Endothelial cell of umbilical vein (primary cell): Measurements from ENCODE around the gene POU2AF1. TPM values are rescaled to one million over a fixed set of nuclear protein-coding genes. Genes with fewer than 3 reads are reported as not detected.

Source experiments
- BruUV-seq: library from RNA; stranded (reverse); fragments of 400-500 nt; replicated peaks from 2 replicates; lab custom pipeline; 2021; lab: Mats Ljungman, UMichigan
- CTCF ChIA-PET: fragments of 300-600, 350-600 bp; sonication (Branson Sonifier 250); formaldehyde crosslinking; loops from one replicate; lab custom pipeline; 2021; ENCODE audit warnings: antibody characterized with exemption, inconsistent platforms; lab: Charles Lee
- POLR2A ChIA-PET: fragments of 300-600, 350-600 bp; sonication (Branson Sonifier 250); formaldehyde crosslinking; loops from one replicate; lab custom pipeline; 2021; ENCODE audit warnings: antibody characterized with exemption, inconsistent platforms; lab: Charles Lee
- DNase-seq: peaks from one replicate; pipeline ENCODE4 v3.0.0-alpha.2; 2011; ENCODE audit warnings: low read depth, low spot score
- FAIRE-seq: peaks from 2 replicates; lab custom pipeline; 2011; peaks lifted over from hg19 to GRCh38; lab: Jason Lieb, UNC
- H2AFZ ChIP-seq: 2 replicates; pipeline ENCODE4 v1.6.0; 2012; ENCODE audit warnings: low read depth, low read length, control low read depth, inconsistent platforms
- H3K27ac ChIP-seq: 2 replicates; pipeline ENCODE4 v1.5.1; 2011; ENCODE audit warnings: low read depth, mild to moderate bottlenecking, control low read depth, low read length, moderate library complexity; ENCODE audit not compliant: insufficient read depth
- H3K27me3 ChIP-seq, 2 experiments: 2 replicates each; pipeline versions ENCODE4 v1.6.0 to v1.6.1; 2011; ENCODE audit warnings: low read length in 2 of 2, mixed read lengths in 1 of 2; ENCODE audit not compliant: control insufficient read depth in 2 of 2, insufficient read depth in 2 of 2
- H3K36me3 ChIP-seq, 2 experiments: 2 replicates in 1 of 2; 3 replicates in 1 of 2; pipeline ENCODE4 v1.5.1; 2011; ENCODE audit warnings: low read length in 2 of 2, mild to moderate bottlenecking in 1 of 2, moderate library complexity in 1 of 2; ENCODE audit not compliant: control insufficient read depth in 2 of 2, insufficient read depth in 2 of 2; ENCODE audit errors: extremely low read depth in 1 of 2
- H3K4me1 ChIP-seq: 3 replicates; pipeline ENCODE4 v1.5.1; 2011; ENCODE audit warnings: mild to moderate bottlenecking, low read length; ENCODE audit not compliant: control insufficient read depth, insufficient read depth; ENCODE audit errors: extremely low read depth
- H3K4me2 ChIP-seq: 2 replicates; pipeline ENCODE4 v1.6.1; 2011; ENCODE audit warnings: low read length, control low read depth, mixed read lengths; ENCODE audit not compliant: insufficient read depth
- H3K4me3 ChIP-seq, 3 experiments: fragments of 200-600 bp in 1 of 3; sonication (generic), shearing (Covaris generic) in 1 of 3; replicated peaks in 1 of 3; 2 replicates each; pipeline ENCODE4 v1.5.1; 2011 to 2016; ENCODE audit warnings: control low read depth in 3 of 3, low read length in 3 of 3, mild to moderate bottlenecking in 2 of 3, inconsistent platforms in 1 of 3, low read depth in 1 of 3, moderate library complexity in 1 of 3; ENCODE audit not compliant: insufficient read depth in 1 of 3
- H3K79me2 ChIP-seq: 2 replicates; pipeline ENCODE4 v1.6.0; 2012; ENCODE audit warnings: low read length, inconsistent platforms; ENCODE audit not compliant: control insufficient read depth, insufficient read depth
- H3K9ac ChIP-seq: replicated peaks from 2 replicates; pipeline ENCODE3; 2011; ENCODE audit warnings: low read length, control low read depth; ENCODE audit not compliant: insufficient read depth; ENCODE audit errors: extremely low read depth
- H3K9me1 ChIP-seq: replicated peaks from 3 replicates; pipeline ENCODE4 v1.6.0; 2011; ENCODE audit warnings: mild to moderate bottlenecking, low read length; ENCODE audit not compliant: control insufficient read depth, insufficient read depth; ENCODE audit errors: extremely low read depth
- H3K9me3 ChIP-seq: replicated peaks from 2 replicates; pipeline ENCODE4 v1.5.1; 2012; ENCODE audit warnings: low read length, inconsistent platforms; ENCODE audit not compliant: control insufficient read depth, insufficient read depth
- H4K20me1 ChIP-seq: replicated peaks from 2 replicates; pipeline ENCODE3; 2011; ENCODE audit warnings: mild to moderate bottlenecking, low read length; ENCODE audit not compliant: control insufficient read depth, insufficient read depth; ENCODE audit errors: extremely low read depth
- CTCF ChIP-seq, 2 donors: IDR thresholded peaks; 1 replicate in 1 of 2; 2 replicates in 1 of 2; pipeline ENCODE4 v1.5.1; 2011; ENCODE audit warnings: low read length in 2 of 2, mild to moderate bottlenecking in 2 of 2, moderate library complexity in 2 of 2, control low read depth in 1 of 2, inconsistent platforms in 1 of 2, low read depth in 1 of 2; ENCODE audit not compliant: insufficient read depth in 1 of 2; ENCODE audit errors: extremely low read depth in 1 of 2
- EZH2 ChIP-seq: IDR thresholded peaks from 2 replicates; pipeline ENCODE4 v1.6.1; 2012; ENCODE audit warnings: borderline replicate concordance, low read depth, mild to moderate bottlenecking, moderate library complexity, low read length, inconsistent platforms; ENCODE audit not compliant: severe bottlenecking
- FOS ChIP-seq: IDR thresholded peaks from 2 replicates; pipeline ENCODE4 v1.6.1; 2011; ENCODE audit warnings: mild to moderate bottlenecking, low read length, moderate library complexity, borderline replicate concordance; ENCODE audit not compliant: insufficient read depth
- GATA2 ChIP-seq: IDR thresholded peaks from 2 replicates; pipeline ENCODE4 v1.7.0; 2011; ENCODE audit warnings: low read depth, mild to moderate bottlenecking, moderate library complexity, mixed read lengths, low read length; ENCODE audit not compliant: insufficient read length, insufficient read depth
- JUN ChIP-seq: IDR thresholded peaks from 2 replicates; pipeline ENCODE4 v1.6.1; 2011; ENCODE audit warnings: borderline replicate concordance, low read depth; ENCODE audit not compliant: insufficient read length, insufficient read depth
- MAX ChIP-seq: IDR thresholded peaks from 2 replicates; pipeline ENCODE4 v1.6.1; 2011; ENCODE audit not compliant: insufficient read depth, insufficient read length
- MYC ChIP-seq: IDR thresholded peaks from one replicate; pipeline ENCODE4 v1.6.1; 2011; ENCODE audit warnings: mild to moderate bottlenecking, low read depth, low read length
- POLR2A ChIP-seq: IDR thresholded peaks from 2 replicates; pipeline ENCODE4 v1.6.1; 2012; ENCODE audit warnings: low read depth, mild to moderate bottlenecking, control low read depth, low read length
- POLR2AphosphoS5 ChIP-seq: IDR thresholded peaks from 2 replicates; pipeline ENCODE4 v1.6.1; 2012; ENCODE audit warnings: low read depth, mild to moderate bottlenecking, control low read depth, low read length, moderate library complexity; ENCODE audit not compliant: insufficient read depth
- dilution Hi-C: fragments of 300-500 bp; cut with MboI; formaldehyde crosslinking; loops from one replicate; pipeline ENCODE4 v1.15.0; 2019; ENCODE audit warnings: low sequenced_read_pairs; ENCODE audit not compliant: extremely low pct_ligation_motif_present
- intact Hi-C: fragments of 100-400 bp; cut with micrococcal nuclease; formaldehyde crosslinking; loops from one replicate; pipeline ENCODE4 v1.10.0; 2022
- polyA plus RNA-seq, 4 experiments: library from polyadenylated mRNA; depleted of rRNA in 3 of 4; stranded (reverse) in 3 of 4; unstranded in 1 of 4; fragments of >200 nt; gene quantifications; 2 replicates each; pipeline versions ENCODE4 v1.2.1 to v1.2.3, GENCODE V29; 2011 to 2012; ENCODE audit warnings: missing spikeins in 1 of 4
- total RNA-seq: library from RNA; stranded (reverse); gene quantifications from 2 replicates; pipeline ENCODE4 v1.2.3, GENCODE V29; 2021

The POU2AF1 gene
- total and polyA plus RNA-seq, 2 donors (not counting 3 experiments of a cell fraction or from before 2014, with no cell fraction given), result not detected

GRCh38 chr11:111327908-111328624 lies 51.0 kb downstream of the POU2AF1 start:
- dilution Hi-C loops, result no loop called here
- CTCF ChIA-PET, result no interaction called here
- no TSS peak for BruUV-seq

More at GRCh38 chr11:111327908-111328624, 51.0 kb downstream of the POU2AF1 start:
- Histone ChIP-seq H2AFZ (no peak overlapping the region), H3K36me3 (no peaks in the 10 kb centered on the region), H3K79me2 (no peaks in the 10 kb centered on the region), H3K9me1 (no peaks in the 10 kb centered on the region), H3K4me2 (no peak overlapping the region), H4K20me1 (no peaks in the 10 kb centered on the region), H3K27ac (no peak overlapping the region), H3K9me3 (no peaks in the 10 kb centered on the region), H3K9ac (no peak overlapping the region), H3K4me3 (no peak overlapping the region), H3K4me1 (no peaks in the 10 kb centered on the region), H3K27me3 (no peaks in the 10 kb centered on the region)
- no peak for DNase-seq
- TF ChIP-seq POLR2A (no peak), MAX (no peak), JUN (no peak), POLR2AphosphoS5 (no peak), MYC (no peak), GATA2 (no peak), CTCF (IDR thresholded peaks at IDR 0.05; ENCODE audit: extremely low read depth in 1 of 2, insufficient read depth in 1 of 2, low read depth in 1 of 2, low read length in 2 of 2) (no peak), FOS (no peak), EZH2 (no peak)
- intact Hi-C loops, result no loop called here
- FAIRE-seq, result no peak
- POLR2A ChIA-PET, result no interaction called here
